ENCODE results near the gene SPATA3. TPM values are rescaled to one million over a fixed set of nuclear protein-coding genes. Genes with fewer than 3 reads are reported as not detected.

SPATA3 gene
- polyA plus RNA-seq, 3 donors = not detected

- Histone ChIP-seq H3K4me2 (replicated peaks; ENCODE audit: extremely low read depth, low read length, poor library complexity, severe bottlenecking) (no peak overlapping the region), H3K4me3 (replicated peaks in 1 of 3; ENCODE audit: low read depth in 2 of 3, low read length in 3 of 3) (no peak overlapping the region), H3K27ac (ENCODE audit: low read depth in 1 of 2, low read length in 2 of 2) (no peak overlapping the region), H3K27me3 (ENCODE audit: control insufficient read depth in 2 of 2, insufficient read depth in 2 of 2, low read length in 2 of 2) (no peaks in the 10 kb centered on the region), H4K20me1 (ENCODE audit: insufficient read depth, low read length) (no peaks in the 10 kb centered on the region), H3K36me3 (replicated peaks in 1 of 2; ENCODE audit: control insufficient read depth in 1 of 2, insufficient read depth in 2 of 2, low read length in 2 of 2) (no peaks in the 10 kb centered on the region), H2AFZ (ENCODE audit: insufficient read depth, low read depth, low read length, poor library complexity, severe bottlenecking) (no peak overlapping the region), H3K79me2 (ENCODE audit: insufficient read depth, low read length) (no peaks in the 10 kb centered on the region), H3K9ac (ENCODE audit: insufficient read depth, low read length, poor library complexity, severe bottlenecking) (no peak overlapping the region), H3K4me1 (ENCODE audit: control insufficient read depth in 1 of 2, insufficient read depth in 2 of 2, low read length in 2 of 2) (no peaks in the 10 kb centered on the region), H3K9me3 (replicated peaks in 1 of 2; ENCODE audit: control insufficient read depth in 1 of 2, insufficient read depth in 1 of 2, low read length in 2 of 2) (no peaks in the 10 kb centered on the region)
- peaks cover 5 to 15% (median 12%) of the 10 kb centered on the region in 3 donors for H3K27me3 Mint-ChIP-seq (ENCODE audit: low read depth in 3 of 3)
- TF ChIP-seq CTCF (IDR thresholded peaks at IDR 0.05) = no peak
- H3K4me1 Mint-ChIP-seq = no peaks in the 10 kb centered on the region
- peaks cover 0 to 9% (median 5%) of the 10 kb centered on the region in 7 donors for H3K9me3 Mint-ChIP-seq
- DNase-seq = no peak
- H3K27ac Mint-ChIP-seq = no peak overlapping the region
- no peaks in the 10 kb centered on the region for H3K36me3 Mint-ChIP-seq
- 81% methylated on average over 5 of the region's 14 CpGs for WGBS (ENCODE audit: insufficient coverage)
- intact Hi-C loops (cut with micrococcal nuclease) = no loop called here
- no peak overlapping the region for H3K4me3 Mint-ChIP-seq
Measured at GRCh38 chr2:231009236-231009919, 13.5 kb downstream of the SPATA3 start.

- Histone ChIP-seq H3K36me3 (replicated peaks in 1 of 2; ENCODE audit: control insufficient read depth in 1 of 2, insufficient read depth in 2 of 2, low read length in 2 of 2) (no peaks in the 10 kb centered on the region), H2AFZ (ENCODE audit: insufficient read depth, low read depth, low read length, poor library complexity, severe bottlenecking) (no peak overlapping the region), H3K4me1 (ENCODE audit: control insufficient read depth in 1 of 2, insufficient read depth in 2 of 2, low read length in 2 of 2) (no peaks in the 10 kb centered on the region), H3K27ac (ENCODE audit: low read depth in 1 of 2, low read length in 2 of 2) (no peak overlapping the region), H3K4me2 (replicated peaks; ENCODE audit: extremely low read depth, low read length, poor library complexity, severe bottlenecking) (no peak overlapping the region), H4K20me1 (ENCODE audit: insufficient read depth, low read length) (no peaks in the 10 kb centered on the region), H3K79me2 (ENCODE audit: insufficient read depth, low read length) (no peaks in the 10 kb centered on the region), H3K27me3 (ENCODE audit: control insufficient read depth in 2 of 2, insufficient read depth in 2 of 2, low read length in 2 of 2) (no peaks in the 10 kb centered on the region), H3K9me3 (replicated peaks in 1 of 2; ENCODE audit: control insufficient read depth in 1 of 2, insufficient read depth in 1 of 2, low read length in 2 of 2) (no peaks in the 10 kb centered on the region), H3K9ac (ENCODE audit: insufficient read depth, low read length, poor library complexity, severe bottlenecking) (no peak overlapping the region), H3K4me3 (replicated peaks in 1 of 3; ENCODE audit: low read depth in 2 of 3, low read length in 3 of 3) (no peak overlapping the region)
- no peak for TF ChIP-seq CTCF (IDR thresholded peaks at IDR 0.05)
- intact Hi-C loops (cut with micrococcal nuclease) = no loop called here
- WGBS (ENCODE audit: insufficient coverage) = 89% methylated on average over 2 of the region's 2 CpGs
- H3K27ac Mint-ChIP-seq = no peak overlapping the region
- H3K36me3 Mint-ChIP-seq = no peaks in the 10 kb centered on the region
- no peak for DNase-seq
- H3K4me3 Mint-ChIP-seq = no peak overlapping the region
- no peaks in the 10 kb centered on the region for H3K4me1 Mint-ChIP-seq
- peaks cover 0 to 3% (median 0%) of the 10 kb centered on the region in 7 donors for H3K9me3 Mint-ChIP-seq
- peaks cover 3 to 18% (median 17%) of the 10 kb centered on the region in 3 donors for H3K27me3 Mint-ChIP-seq (ENCODE audit: low read depth in 3 of 3)
Measured at GRCh38 chr2:231010201-231010730, 14.3 kb downstream of the SPATA3 start.

Measured in CD14-positive monocyte (primary cell).